ENCODE measurements around the gene SLC25A6. TPM values are rescaled to one million over a fixed set of nuclear protein-coding genes. Genes with fewer than 3 reads are reported as not detected.
A peak's percentile ranks its signal among the peaks of the same experiment; 100 is the strongest.

The SLC25A6 gene
- total RNA-seq, 2 experiments from 2014 or later = 460 to 476 TPM

DNA sequence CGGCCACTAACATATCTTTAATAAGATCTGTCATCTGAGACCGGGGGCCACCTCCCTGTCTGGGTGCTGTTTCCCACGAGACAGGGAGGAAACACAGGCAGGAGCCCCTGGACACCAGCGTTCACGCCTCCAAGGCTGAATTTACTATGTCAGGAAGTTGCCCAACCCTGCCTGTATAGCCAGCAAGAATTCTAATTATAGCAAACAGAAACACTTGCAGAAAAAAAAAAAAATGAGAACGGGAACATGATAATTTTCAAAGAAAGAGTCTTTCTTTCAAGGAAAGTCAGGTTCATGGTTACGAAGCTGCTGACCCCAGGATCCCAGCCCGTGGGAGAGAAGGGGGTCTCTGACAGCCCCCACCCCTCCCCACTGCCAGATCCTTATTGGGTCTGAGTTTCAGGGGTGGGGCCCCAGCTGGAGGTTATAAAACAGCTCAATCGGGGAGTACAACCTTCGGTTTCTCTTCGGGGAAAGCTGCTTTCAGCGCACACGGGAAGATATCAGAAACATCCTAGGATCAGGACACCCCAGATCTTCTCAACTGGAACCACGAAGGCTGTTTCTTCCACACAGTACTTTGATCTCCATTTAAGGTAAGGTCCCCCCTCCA, 55.5 kb downstream of the SLC25A6 start, which contains the start of gene IL3RA:
TSS of gene IL3RA (plus strand) at position 455 of the 613 bp plus-strand sequence. CDS start 4,981 bp downstream, outside the sequence.
- H3K36me3 Mint-ChIP-seq (ENCODE audit: low read depth) = no peaks in the 10 kb centered on the region
- ATAC-seq (peak; percentile 51), DNase-seq (peak; percentile 22)
- intact Hi-C loops (cut with micrococcal nuclease) = no loop called here
- H3K4me3 Mint-ChIP-seq = peak within 1 kb of the TSS; percentile 71
- H3K4me1 Mint-ChIP-seq (ENCODE audit: low read depth) = peaks cover 13% of the 10 kb centered on the region
- CTCF ChIA-PET = no interaction called here
- no peak within 1 kb of the TSS for H3K27ac Mint-ChIP-seq
- no peak for TF ChIP-seq CTCF (IDR thresholded peaks at IDR 0.05)
- no peaks in the 10 kb centered on the region for H3K9me3 Mint-ChIP-seq
- POLR2A ChIA-PET = no interaction called here
- H3K27me3 Mint-ChIP-seq = peaks cover 16% of the 10 kb centered on the region

Other genes with a start within 250 kb of the SLC25A6 start
- under 1 TPM; 0.43 to 0.51 TPM for gene CRLF2, start 179.5 kb downstream of the SLC25A6 start, total RNA-seq
- not detected for gene CSF2RA, start 123.3 kb downstream of the SLC25A6 start, total RNA-seq
- gene IL3RA, start 55.3 kb downstream of the SLC25A6 start, total RNA-seq = not detected
- 10 to 100 TPM; 55.8 to 57.2 TPM for gene ASMTL, start 60.8 kb upstream of the SLC25A6 start, total RNA-seq
- 10 to 100 TPM; 27.5 to 28.3 TPM for gene P2RY8, start 145.1 kb upstream of the SLC25A6 start, total RNA-seq
- gene AKAP17A, start 199.5 kb upstream of the SLC25A6 start, total RNA-seq = 10 to 100 TPM; 82.8 to 85.5 TPM
- under 1 TPM in 1 of 2 experiments, not detected in 1; 0.41 TPM for gene ASMT, start 222.9 kb upstream of the SLC25A6 start, total RNA-seq

Measured in activated CD8-positive, alpha-beta T cell treated with anti-CD3 and anti-CD28 coated beads for 36 hours (primary cell).